Upper lobe of left lung (tissue), 6 donors: Measurements from ENCODE around the gene IL1RL2. TPM values are rescaled to one million over a fixed set of nuclear protein-coding genes. Genes with fewer than 3 reads are reported as not detected.

Source experiments
- ATAC-seq, 2 donors: fragments of 200-7000 bp; cut with Tn5 transposase; one replicate each; pipeline ENCODE4 v1.9.1; 2022; ENCODE audit warnings: mild to moderate bottlenecking in 2 of 2, moderate library complexity in 2 of 2; ENCODE audit not compliant: low FRiP score in 2 of 2
- DNase-seq, 2 donors: peaks; one replicate each; pipeline ENCODE4 v3.0.0-alpha.2; 2019 to 2020
- H3K27ac ChIP-seq, 4 donors: fragments of 200-600 bp; sonication (generic); one replicate each; pipeline ENCODE4 v1.5.1; 2016 to 2019
- H3K27me3 ChIP-seq, 4 donors: fragments of 200-600 bp; sonication (generic); one replicate each; pipeline ENCODE4 v1.5.1; 2017 to 2019
- H3K36me3 ChIP-seq, 4 donors: fragments of 200-600 bp; sonication (generic); one replicate each; pipeline ENCODE4 v1.5.1; 2016 to 2019
- H3K4me1 ChIP-seq, 4 donors: fragments of 200-600 bp; sonication (generic); one replicate each; pipeline ENCODE4 v1.5.1; 2018 to 2019
- H3K4me3 ChIP-seq, 4 donors: fragments of 200-600 bp; sonication (generic); one replicate each; pipeline ENCODE4 v1.5.1; 2017 to 2019; ENCODE audit warnings: mild to moderate bottlenecking in 2 of 4, moderate library complexity in 1 of 4
- H3K9me3 ChIP-seq, 4 donors: fragments of 200-600 bp; sonication (generic); one replicate each; pipeline ENCODE4 v1.5.1; 2018 to 2019
- CTCF ChIP-seq, 6 experiments: fragments of 450-650 bp in 4 of 6; fragments of 200-600 bp in 2 of 6; sonication (generic) in 2 of 6; IDR thresholded peaks; one replicate each; pipeline ENCODE4 v1.5.1; 2016 to 2019; ENCODE audit warnings: antibody characterized with exemption in 6 of 6
- EP300 ChIP-seq, 4 donors: sonication (generic); formaldehyde crosslinking; IDR thresholded peaks; one replicate each; pipeline ENCODE4 v1.5.1; 2017; ENCODE audit warnings: antibody characterized with exemption in 4 of 4, control low read depth in 2 of 4
- POLR2A ChIP-seq, 4 donors: fragments of 450-650 bp; IDR thresholded peaks; one replicate each; pipeline ENCODE4 v1.5.1; 2016 to 2017; ENCODE audit warnings: antibody characterized with exemption in 4 of 4, mild to moderate bottlenecking in 2 of 4
- POLR2AphosphoS5 ChIP-seq, 2 donors: sonication (generic); formaldehyde crosslinking; IDR thresholded peaks; one replicate each; pipeline ENCODE4 v1.5.1; 2017; ENCODE audit warnings: antibody characterized with exemption in 2 of 2
- WGBS, 2 donors: methylation state at CpG; one replicate each; pipeline ENCODE4 v1.1.5; 2017 to 2018; 5-methylcytosine and 5-hydroxymethylcytosine counted together
- total RNA-seq, 6 donors: library from RNA; depleted of rRNA in 4 of 6; stranded (reverse); fragments of >200 nt in 4 of 6; gene quantifications; one replicate each; pipeline versions ENCODE4 v1.1.0 to v1.2.1, GENCODE V29; 2016 to 2021
- donor health status: DM: no; HTN: no; CAD: no; lungs with moderate emphysema.
- donor health status: DM: no; HTN: yes; CAD: no; lungs with severe emphysema.

IL1RL2 gene
- total RNA-seq, 6 donors from 2014 or later, result 0.57 to 1.7 (median 1.4) TPM; not detected in 1

- Histone ChIP-seq H3K27me3 (no peaks in the 10 kb centered on the region), H3K36me3 (no peaks in the 10 kb centered on the region), H3K4me1 (peaks cover 11 to 15% (median 13%) of the 10 kb centered on the region in 4 donors), H3K27ac (no peak overlapping the region), H3K4me3 (no peak overlapping the region), H3K9me3 (no peaks in the 10 kb centered on the region)
- 68 to 94% methylated on average over 5 of the region's 5 CpGs for WGBS, 2 donors
- ATAC-seq (no peak), DNase-seq (no peak)
- TF ChIP-seq EP300 (IDR thresholded peaks at IDR 0.05) (no peak), POLR2AphosphoS5 (IDR thresholded peaks at IDR 0.05) (no peak), CTCF (IDR thresholded peaks at IDR 0.05) (no peak), POLR2A (IDR thresholded peaks at IDR 0.05) (no peak)
These were observed 49.3 kb downstream of the IL1RL2 start for GRCh38 chr2:102236132-102236531.

- Histone ChIP-seq H3K4me3 (no peak overlapping the region), H3K27me3 (no peaks in the 10 kb centered on the region), H3K27ac (no peak overlapping the region), H3K9me3 (no peaks in the 10 kb centered on the region), H3K36me3 (no peaks in the 10 kb centered on the region), H3K4me1 (peaks cover 12 to 20% (median 18%) of the 10 kb centered on the region in 4 donors)
- ATAC-seq, result no peak
- TF ChIP-seq CTCF (IDR thresholded peaks at IDR 0.05) (no peak), POLR2AphosphoS5 (IDR thresholded peaks at IDR 0.05) (no peak), EP300 (IDR thresholded peaks at IDR 0.05) (no peak), POLR2A (IDR thresholded peaks at IDR 0.05) (no peak)
- 88 to 95% methylated on average over 8 to 11 of the region's 11 CpGs for WGBS, 2 donors
- DNase-seq, result peak in 1 of 2 donors; percentile 39
These were observed 50.4 kb downstream of the IL1RL2 start for GRCh38 chr2:102237176-102237575.

- Histone ChIP-seq H3K36me3 (no peaks in the 10 kb centered on the region), H3K27ac (peak overlapping the region in 3 of 4 donors; percentile 4 to 81 (median 65)), H3K4me1 (peaks cover 12 to 23% (median 20%) of the 10 kb centered on the region in 4 donors), H3K9me3 (no peaks in the 10 kb centered on the region), H3K4me3 (no peak overlapping the region), H3K27me3 (no peaks in the 10 kb centered on the region)
- ATAC-seq (peak in 1 of 2 donors; percentile 6), DNase-seq (no peak)
- WGBS, 2 donors, result 64 to 65% methylated on average over 10 of the region's 10 CpGs
- TF ChIP-seq POLR2AphosphoS5 (IDR thresholded peaks at IDR 0.05), result peak; percentile 47 to 58
- TF ChIP-seq POLR2A (IDR thresholded peaks at IDR 0.05), result no peak
- no peak for TF ChIP-seq CTCF (IDR thresholded peaks at IDR 0.05)
- peak in 2 of 4 donors; percentile 44 to 60 for TF ChIP-seq EP300 (IDR thresholded peaks at IDR 0.05)
These were observed 51.4 kb downstream of the IL1RL2 start for GRCh38 chr2:102238039-102238756.

- ATAC-seq, result no peak
- no peak for TF ChIP-seq EP300 (IDR thresholded peaks at IDR 0.05)
- no peak for TF ChIP-seq POLR2AphosphoS5 (IDR thresholded peaks at IDR 0.05)
- TF ChIP-seq POLR2A (IDR thresholded peaks at IDR 0.05), result no peak
- no peak for TF ChIP-seq CTCF (IDR thresholded peaks at IDR 0.05)
- Histone ChIP-seq H3K4me3 (no peak overlapping the region), H3K36me3 (no peaks in the 10 kb centered on the region), H3K4me1 (peaks cover 12 to 23% (median 20%) of the 10 kb centered on the region in 4 donors), H3K9me3 (no peaks in the 10 kb centered on the region), H3K27me3 (no peaks in the 10 kb centered on the region), H3K27ac (peak overlapping the region in 2 of 4 donors; percentile 65 to 81)
- DNase-seq, result no peak
- 91 to 97% methylated on average over 2 of the region's 2 CpGs for WGBS, 2 donors
These were observed 52.0 kb downstream of the IL1RL2 start for GRCh38 chr2:102238778-102239177.
